ENCODE measurements around the gene MGAT3. TPM values are rescaled to one million over a fixed set of nuclear protein-coding genes. Genes with fewer than 3 reads are reported as not detected.
A peak's percentile ranks its signal among the peaks of the same experiment; 100 is the strongest.

MGAT3 gene
- total RNA-seq, 1 experiment from 2014 or later = 4.3 TPM

DNA sequence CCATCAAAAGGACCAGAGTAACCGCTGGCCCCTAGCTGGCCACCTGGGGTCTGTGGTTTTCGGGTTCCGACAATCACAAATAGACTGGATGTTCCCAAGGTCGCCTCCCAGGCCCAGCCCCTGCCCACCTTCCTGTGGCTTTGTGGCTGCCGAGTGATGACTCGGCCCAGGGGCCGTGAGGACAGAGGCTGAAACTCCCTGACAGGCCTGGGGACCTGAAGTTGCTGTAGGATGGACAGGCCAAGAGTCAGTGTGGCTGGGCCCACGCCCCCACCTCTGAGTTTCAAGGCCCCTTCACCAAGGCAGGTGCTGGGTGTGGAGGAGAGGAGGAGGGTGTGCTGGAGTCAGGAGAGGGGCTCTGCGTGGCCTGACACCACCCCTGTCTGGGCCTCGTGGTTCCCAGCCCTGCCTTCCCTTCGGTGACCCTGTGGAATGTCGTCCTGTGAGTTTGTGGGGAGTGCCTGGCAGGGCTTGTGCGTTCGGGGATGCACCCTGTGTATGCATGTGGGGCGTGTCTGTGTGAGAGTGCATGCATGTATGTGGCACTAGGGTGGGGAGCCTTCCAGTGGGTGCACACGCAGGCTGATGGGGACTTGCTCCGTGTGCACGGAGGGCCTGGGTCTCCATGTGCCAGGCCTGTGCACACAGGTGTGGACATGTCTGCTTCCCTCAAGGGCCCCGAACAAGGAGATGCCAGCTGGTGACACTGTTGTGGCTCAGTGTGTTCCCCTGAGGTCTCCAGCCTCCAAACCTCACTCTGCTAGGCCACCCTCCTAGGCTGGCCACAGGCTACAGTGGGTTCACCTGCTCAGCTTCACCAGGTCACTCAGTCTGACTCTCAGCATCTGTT is 8.4 kb upstream of the MGAT3 start:
- H3K27ac ChIP-seq = no peak overlapping the region
- no peaks in the 10 kb centered on the region for H3K4me1 ChIP-seq (replicated peaks)
- no peaks in the 10 kb centered on the region for H3K27me3 ChIP-seq (replicated peaks)
- no peaks in the 10 kb centered on the region for H3K36me3 ChIP-seq
- no peaks in the 10 kb centered on the region for H3K9me3 ChIP-seq (replicated peaks)
- H3K4me3 ChIP-seq = no peak overlapping the region
- no peak for DNase-seq (ENCODE audit: low read depth in 1 of 2, low spot score in 2 of 2)

- peaks cover 9% of the 10 kb centered on the region for H3K4me1 ChIP-seq (replicated peaks)
- no peaks in the 10 kb centered on the region for H3K36me3 ChIP-seq
- H3K27ac ChIP-seq = no peak overlapping the region
- no peak overlapping the region for H3K4me3 ChIP-seq
- no peak for DNase-seq (ENCODE audit: low read depth in 1 of 2, low spot score in 2 of 2)
- no peaks in the 10 kb centered on the region for H3K9me3 ChIP-seq (replicated peaks)
- no peaks in the 10 kb centered on the region for H3K27me3 ChIP-seq (replicated peaks)
These were observed 7.1 kb upstream of the MGAT3 start for GRCh38 chr22:39449708-39450107.

DNA sequence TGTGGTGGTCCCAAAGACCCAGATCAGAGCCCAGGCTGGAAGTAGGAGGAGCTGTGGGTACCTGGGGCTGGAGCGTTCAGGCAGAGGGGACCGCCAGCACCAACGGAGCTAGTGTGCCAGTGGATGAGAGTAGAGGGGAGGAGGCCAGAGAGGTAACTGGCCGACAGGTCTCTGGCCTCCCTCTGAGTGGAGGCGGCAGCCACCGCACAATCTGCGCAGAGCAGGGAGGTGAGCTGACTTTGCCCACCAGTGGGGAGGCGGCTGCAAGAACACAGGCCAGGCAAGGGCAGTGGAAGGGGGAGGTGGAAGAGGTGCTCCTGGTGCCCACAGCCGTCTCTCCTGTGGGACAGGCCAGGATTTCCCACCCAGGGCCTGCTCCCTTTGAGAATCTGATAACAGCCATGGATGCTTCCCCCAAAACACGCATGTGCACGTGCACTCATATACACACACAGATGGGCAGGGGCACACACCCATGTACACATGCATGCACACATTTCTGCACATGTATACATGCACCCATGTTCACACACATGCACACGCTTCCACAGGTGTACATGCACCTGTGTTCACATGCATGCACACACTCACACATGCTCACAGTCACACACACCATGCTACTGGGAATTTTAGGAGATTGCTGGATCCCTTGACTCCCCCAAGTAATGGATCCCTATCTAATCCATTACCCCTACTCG is 6.4 kb upstream of the MGAT3 start:
- Histone ChIP-seq H3K27ac (no peak overlapping the region), H3K36me3 (no peaks in the 10 kb centered on the region), H3K27me3 (replicated peaks) (no peaks in the 10 kb centered on the region), H3K9me3 (replicated peaks) (no peaks in the 10 kb centered on the region), H3K4me1 (replicated peaks) (peaks cover 16% of the 10 kb centered on the region), H3K4me3 (no peak overlapping the region)
- no peak for DNase-seq (ENCODE audit: low read depth in 1 of 2, low spot score in 2 of 2)

- Histone ChIP-seq H3K4me3 (no peak overlapping the region), H3K36me3 (no peaks in the 10 kb centered on the region), H3K4me1 (replicated peaks) (peaks cover 23% of the 10 kb centered on the region), H3K27me3 (replicated peaks) (peaks cover 6% of the 10 kb centered on the region), H3K27ac (no peak overlapping the region), H3K9me3 (replicated peaks) (no peaks in the 10 kb centered on the region)
- DNase-seq (ENCODE audit: low read depth in 1 of 2, low spot score in 2 of 2) = no peak
These were observed 4.1 kb upstream of the MGAT3 start for GRCh38 chr22:39452740-39453040.

- Histone ChIP-seq H3K27ac (no peak overlapping the region), H3K36me3 (no peaks in the 10 kb centered on the region), H3K4me1 (replicated peaks) (peaks cover 32% of the 10 kb centered on the region), H3K4me3 (no peak overlapping the region), H3K9me3 (replicated peaks) (no peaks in the 10 kb centered on the region), H3K27me3 (replicated peaks) (peaks cover 17% of the 10 kb centered on the region)
- DNase-seq (ENCODE audit: low read depth in 1 of 2, low spot score in 2 of 2) = no peak
These were observed 2.9 kb upstream of the MGAT3 start for GRCh38 chr22:39453765-39454378.

GRCh38 chr22:39454385-39454871 is 2.4 kb upstream of the MGAT3 start:
- no peak overlapping the region for H3K27ac ChIP-seq
- no peak overlapping the region for H3K4me3 ChIP-seq
- peaks cover 32% of the 10 kb centered on the region for H3K4me1 ChIP-seq (replicated peaks)
- peaks cover 17% of the 10 kb centered on the region for H3K27me3 ChIP-seq (replicated peaks)
- DNase-seq (ENCODE audit: low read depth in 1 of 2, low spot score in 2 of 2) = peak; percentile 60 to 62
- H3K36me3 ChIP-seq = no peaks in the 10 kb centered on the region
- H3K9me3 ChIP-seq (replicated peaks) = no peaks in the 10 kb centered on the region

DNA sequence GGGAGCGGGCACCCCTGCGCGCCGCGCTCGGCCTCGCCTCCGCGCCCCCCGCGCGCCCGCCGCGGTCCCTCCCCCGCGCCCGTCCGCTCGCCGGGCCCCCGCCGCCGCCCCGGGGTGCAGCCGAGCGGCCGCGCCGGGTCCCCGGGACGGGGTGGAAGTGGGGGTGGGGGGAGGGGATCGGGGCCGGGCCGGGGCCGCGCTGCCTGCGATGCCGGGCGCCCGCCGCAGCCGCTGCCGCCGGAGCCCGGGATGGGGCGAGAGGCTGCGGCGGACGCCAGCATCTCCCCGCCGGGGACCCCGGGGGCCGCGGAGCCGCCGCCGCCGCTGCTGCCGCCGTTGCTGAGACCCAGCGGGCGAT is 365 bp downstream of the MGAT3 start:
- Histone ChIP-seq H3K4me1 (replicated peaks) (peaks cover 32% of the 10 kb centered on the region), H3K36me3 (no peaks in the 10 kb centered on the region), H3K4me3 (peak overlapping the region; percentile 53), H3K27ac (no peak overlapping the region), H3K27me3 (replicated peaks) (peaks cover 17% of the 10 kb centered on the region), H3K9me3 (replicated peaks) (no peaks in the 10 kb centered on the region)
- DNase-seq (ENCODE audit: low read depth in 1 of 2, low spot score in 2 of 2) = no peak

- Histone ChIP-seq H3K4me3 (peak overlapping the region; percentile 53), H3K36me3 (no peaks in the 10 kb centered on the region), H3K27ac (no peak overlapping the region), H3K9me3 (replicated peaks) (no peaks in the 10 kb centered on the region), H3K27me3 (replicated peaks) (peaks cover 17% of the 10 kb centered on the region), H3K4me1 (replicated peaks) (peaks cover 37% of the 10 kb centered on the region)
- no peak for DNase-seq (ENCODE audit: low read depth in 1 of 2, low spot score in 2 of 2)
These were observed 988 bp downstream of the MGAT3 start for GRCh38 chr22:39457556-39458443.

- Histone ChIP-seq H3K9me3 (replicated peaks) (no peaks in the 10 kb centered on the region), H3K36me3 (no peaks in the 10 kb centered on the region), H3K27me3 (replicated peaks) (peaks cover 17% of the 10 kb centered on the region), H3K4me3 (peak overlapping the region; percentile 53), H3K4me1 (replicated peaks) (peaks cover 42% of the 10 kb centered on the region), H3K27ac (no peak overlapping the region)
- DNase-seq (ENCODE audit: low read depth in 1 of 2, low spot score in 2 of 2) = no peak
These were observed 1.8 kb downstream of the MGAT3 start for GRCh38 chr22:39458444-39459083.

GRCh38 chr22:39459681-39460080 is 2.9 kb downstream of the MGAT3 start:
- peaks cover 33% of the 10 kb centered on the region for H3K4me1 ChIP-seq (replicated peaks)
- H3K27me3 ChIP-seq (replicated peaks) = peaks cover 17% of the 10 kb centered on the region
- H3K4me3 ChIP-seq = no peak overlapping the region
- no peaks in the 10 kb centered on the region for H3K36me3 ChIP-seq
- no peak overlapping the region for H3K27ac ChIP-seq
- no peak for DNase-seq (ENCODE audit: low read depth in 1 of 2, low spot score in 2 of 2)
- H3K9me3 ChIP-seq (replicated peaks) = no peaks in the 10 kb centered on the region

DNA sequence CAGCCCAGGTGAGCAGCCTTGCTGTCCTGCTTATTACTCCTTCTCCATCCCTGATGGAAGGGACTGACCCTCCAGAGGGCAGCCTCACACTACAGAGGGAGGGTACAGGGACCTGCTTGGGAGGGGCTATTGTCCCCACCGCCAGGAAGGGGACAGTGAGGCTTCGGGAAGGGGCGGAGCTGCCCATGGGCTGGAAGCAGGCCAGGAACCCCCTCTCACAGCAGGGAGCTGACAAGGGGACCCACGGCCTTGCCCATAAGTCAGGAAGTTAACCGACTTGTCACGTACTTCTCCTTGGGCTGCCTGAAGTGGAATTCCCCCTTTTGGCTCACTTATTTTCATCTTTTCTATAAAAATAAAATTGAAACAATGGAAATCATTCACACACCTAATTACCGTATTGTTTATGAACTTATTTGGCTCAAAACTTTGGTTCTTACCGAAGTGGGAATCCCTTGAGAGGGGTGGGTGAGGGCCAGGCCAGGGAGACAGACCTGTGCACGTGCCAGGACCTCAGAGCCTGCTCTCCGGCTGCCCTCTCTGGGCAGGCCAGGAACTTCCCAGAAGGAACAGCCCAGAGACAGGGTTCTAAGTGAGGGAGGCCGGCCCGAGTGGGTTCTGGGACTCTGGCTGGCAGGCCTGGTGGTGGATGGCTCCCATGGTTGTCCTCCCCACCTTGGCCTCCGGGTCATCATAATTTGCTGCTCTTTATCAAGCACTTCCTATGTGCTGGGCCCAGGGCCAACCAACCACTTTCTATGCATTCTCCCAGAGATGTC is 5.8 kb downstream of the MGAT3 start:
- Histone ChIP-seq H3K27me3 (replicated peaks) (peaks cover 12% of the 10 kb centered on the region), H3K4me1 (replicated peaks) (peaks cover 20% of the 10 kb centered on the region), H3K4me3 (no peak overlapping the region), H3K9me3 (replicated peaks) (no peaks in the 10 kb centered on the region), H3K36me3 (no peaks in the 10 kb centered on the region), H3K27ac (no peak overlapping the region)
- DNase-seq (ENCODE audit: low read depth in 1 of 2, low spot score in 2 of 2) = peak in 1 of 2 experiments; percentile 40

- Histone ChIP-seq H3K9me3 (replicated peaks) (no peaks in the 10 kb centered on the region), H3K4me3 (no peak overlapping the region), H3K36me3 (no peaks in the 10 kb centered on the region), H3K27me3 (replicated peaks) (peaks cover 5% of the 10 kb centered on the region), H3K4me1 (replicated peaks) (peaks cover 13% of the 10 kb centered on the region), H3K27ac (no peak overlapping the region)
- DNase-seq (ENCODE audit: low read depth in 1 of 2, low spot score in 2 of 2) = no peak
These were observed 6.5 kb downstream of the MGAT3 start for GRCh38 chr22:39463277-39463676.
